ENCODE results near the gene HIVEP3.

DNA sequence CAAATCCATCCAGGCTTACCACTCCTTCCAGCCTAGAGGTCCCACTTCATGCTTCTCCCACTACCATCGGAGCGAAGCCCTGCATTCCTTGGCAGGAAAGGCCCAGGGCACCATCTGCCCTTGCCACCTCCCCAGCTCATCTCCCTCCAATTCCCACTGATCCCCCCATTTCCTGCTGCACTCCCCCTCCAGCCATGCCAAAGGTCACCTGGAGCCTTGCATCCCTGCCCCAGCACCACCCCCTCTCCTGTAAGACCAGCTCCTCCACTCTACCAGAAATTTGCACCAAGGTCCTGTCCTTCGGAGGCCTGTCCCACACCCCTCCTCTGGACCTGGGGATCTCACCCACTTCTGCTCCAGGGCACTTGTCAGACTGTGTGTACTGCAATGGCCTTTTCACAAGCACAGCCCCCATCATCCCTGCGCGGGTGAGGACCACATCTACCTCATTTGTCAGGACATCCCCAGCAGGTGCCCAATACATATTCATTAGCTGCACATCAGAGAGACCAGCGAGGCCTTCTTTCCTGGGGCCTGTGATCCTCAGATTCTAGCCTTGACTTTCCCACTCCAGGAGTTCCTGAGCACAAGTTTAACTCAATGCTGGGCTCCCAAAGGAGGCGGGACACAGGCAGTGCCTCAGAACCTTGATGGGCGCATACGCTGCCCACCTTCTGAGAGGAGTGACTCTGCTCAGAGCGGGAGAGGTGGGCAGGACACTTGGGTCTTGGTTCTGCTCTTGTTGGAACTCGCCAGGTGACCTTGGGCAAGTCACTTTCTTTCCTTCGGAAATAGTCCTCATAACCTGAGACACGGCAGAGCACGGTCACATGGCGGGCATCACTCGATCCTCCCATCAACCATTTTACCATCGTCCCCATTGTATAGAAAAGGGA is 384.3 kb downstream of the HIVEP3 start:
- no peak for TF ChIP-seq EZH2 (IDR thresholded peaks at IDR 0.05)
- no peak for TF ChIP-seq POLR2AphosphoS5 (IDR thresholded peaks at IDR 0.05; ENCODE audit: borderline replicate concordance, low read depth, low read length)
